Esophagus squamous epithelium (tissue), 5 donors: Measurements from ENCODE around the gene TBXA2R. TPM values are rescaled to one million over a fixed set of nuclear protein-coding genes. Genes with fewer than 3 reads are reported as not detected.

Experiments used
- DNase-seq: peaks from one replicate; lab custom pipeline; 2025; lab: John Stamatoyannopoulos, UW
- H3K27ac ChIP-seq, 4 donors: fragments of 200-600 bp; sonication (generic); one replicate each; pipeline ENCODE4 v1.5.1; 2016 to 2019; ENCODE audit warnings: mild to moderate bottlenecking in 1 of 4
- H3K27me3 ChIP-seq, 4 donors: fragments of 200-600 bp; sonication (generic); 1 replicate in 3 of 4; 2 replicates in 1 of 4; pipeline versions ENCODE4 v1.5.1 to v1.6.0; 2017 to 2021; ENCODE audit warnings: antibody characterized with exemption in 1 of 4
- H3K36me3 ChIP-seq, 3 donors: fragments of 200-600 bp; sonication (generic); one replicate each; pipeline ENCODE4 v1.5.1; 2016 to 2019
- H3K4me1 ChIP-seq, 3 donors: fragments of 200-600 bp; sonication (generic); one replicate each; pipeline ENCODE4 v1.5.1; 2017 to 2019
- H3K4me3 ChIP-seq, 4 donors: fragments of 200-600 bp; sonication (generic); 1 replicate in 3 of 4; 2 replicates in 1 of 4; pipeline ENCODE4 v1.5.1; 2016 to 2019; ENCODE audit warnings: mild to moderate bottlenecking in 2 of 4, moderate library complexity in 1 of 4
- H3K9me3 ChIP-seq, 3 donors: fragments of 200-600 bp; sonication (generic); one replicate each; pipeline ENCODE4 v1.5.1; 2016 to 2019
- CTCF ChIP-seq, 6 experiments: fragments of 450-650 bp in 4 of 6; fragments of 200-600 bp in 2 of 6; sonication (generic) in 2 of 6; IDR thresholded peaks; one replicate each; pipeline ENCODE4 v1.5.1; 2016 to 2019; ENCODE audit warnings: antibody characterized with exemption in 6 of 6, mild to moderate bottlenecking in 4 of 6, moderate library complexity in 4 of 6
- POLR2A ChIP-seq, 4 donors: fragments of 450-650 bp; IDR thresholded peaks; one replicate each; pipeline ENCODE4 v1.6.1; 2017; ENCODE audit warnings: antibody characterized with exemption in 4 of 4, mild to moderate bottlenecking in 4 of 4, moderate library complexity in 3 of 4
- WGBS, 2 donors: methylation state at CpG; one replicate each; pipeline ENCODE4 v1.1.5; 2018; 5-methylcytosine and 5-hydroxymethylcytosine counted together
- intact Hi-C: fragments of 100-400 bp; cut with DNase I; formaldehyde crosslinking; loops from one replicate; pipeline ENCODE4 v1.15.0; 2022
- total RNA-seq, 4 donors: library from RNA; depleted of rRNA; stranded (reverse); fragments of >200 nt; gene quantifications; one replicate each; pipeline ENCODE4 v1.1.0, GENCODE V29; 2016
- donor health status: DM: yes; HTN: yes; CAD: no.

The TBXA2R gene
- total RNA-seq, 4 donors from 2014 or later: 0.23 to 1.3 (median 0.45) TPM

GRCh38 chr19:3620145-3620816 is 13.6 kb upstream of the TBXA2R start:
- H3K9me3 ChIP-seq: no peaks in the 10 kb centered on the region
- H3K4me1 ChIP-seq: peaks cover 5 to 43% (median 12%) of the 10 kb centered on the region in 3 donors
- H3K36me3 ChIP-seq: peaks cover 0 to 86% (median 9%) of the 10 kb centered on the region in 3 donors
- H3K27ac ChIP-seq: no peak overlapping the region
- WGBS, 2 donors: 61 to 83% methylated on average over 1 to 2 of the region's 19 CpGs
- intact Hi-C loops: loop anchor here (5.0 kb wide), 1 partner anchor 73 kb away; no protein-coding TSS in a partner anchor
- no peak overlapping the region for H3K4me3 ChIP-seq
- DNase-seq: no peak
- TF ChIP-seq POLR2A (IDR thresholded peaks at IDR 0.05) (no peak), CTCF (IDR thresholded peaks at IDR 0.05) (no peak)
- H3K27me3 ChIP-seq: no peaks in the 10 kb centered on the region

GRCh38 chr19:3619631-3620012 is 12.9 kb upstream of the TBXA2R start:
- no peaks in the 10 kb centered on the region for H3K9me3 ChIP-seq
- peaks cover 4 to 37% (median 5%) of the 10 kb centered on the region in 3 donors for H3K4me1 ChIP-seq
- TF ChIP-seq CTCF (IDR thresholded peaks at IDR 0.05) (no peak), POLR2A (IDR thresholded peaks at IDR 0.05) (no peak)
- intact Hi-C loops: loop anchor here (5.0 kb wide), 1 partner anchor 72 kb away; no protein-coding TSS in a partner anchor
- WGBS, 2 donors: 83 to 84% methylated on average over 6 to 10 of the region's 17 CpGs
- H3K4me3 ChIP-seq: no peak overlapping the region
- H3K36me3 ChIP-seq: peaks cover 0 to 92% (median 9%) of the 10 kb centered on the region in 3 donors
- no peak overlapping the region for H3K27ac ChIP-seq
- H3K27me3 ChIP-seq: no peaks in the 10 kb centered on the region
- DNase-seq: no peak

GRCh38 chr19:3618811-3619630 is 12.3 kb upstream of the TBXA2R start:
- intact Hi-C loops: no loop called here
- Histone ChIP-seq H3K27me3 (no peaks in the 10 kb centered on the region), H3K4me1 (peaks cover 4 to 36% (median 4%) of the 10 kb centered on the region in 3 donors), H3K36me3 (peaks cover 0 to 98% (median 9%) of the 10 kb centered on the region in 3 donors), H3K4me3 (no peak overlapping the region), H3K27ac (no peak overlapping the region), H3K9me3 (no peaks in the 10 kb centered on the region)
- WGBS, 2 donors: 83 to 85% methylated on average over 7 to 12 of the region's 31 CpGs
- DNase-seq: no peak
- TF ChIP-seq POLR2A (IDR thresholded peaks at IDR 0.05): no peak
- no peak for TF ChIP-seq CTCF (IDR thresholded peaks at IDR 0.05)

- Histone ChIP-seq H3K4me1 (peaks cover 4 to 40% (median 6%) of the 10 kb centered on the region in 3 donors), H3K27me3 (no peaks in the 10 kb centered on the region), H3K27ac (peak overlapping the region in 3 of 4 donors; percentile 16 to 36 (median 18)), H3K4me3 (peak overlapping the region in 2 of 4 donors; percentile 3 to 37), H3K9me3 (no peaks in the 10 kb centered on the region), H3K36me3 (peaks cover 0 to 98% (median 4%) of the 10 kb centered on the region in 3 donors)
- intact Hi-C loops: no loop called here
- TF ChIP-seq CTCF (IDR thresholded peaks at IDR 0.05) (peak; percentile 85 to 93 (median 91)), POLR2A (IDR thresholded peaks at IDR 0.05) (no peak)
- WGBS, 2 donors: 45 to 68% methylated on average over 4 to 9 of the region's 31 CpGs
- no peak for DNase-seq
Measured at GRCh38 chr19:3618144-3618810, 11.6 kb upstream of the TBXA2R start.
